Gastroesophageal sphincter (tissue), 3 donors: ENCODE measurements around the gene UPK1B.

Source experiments
- CTCF ChIP-seq, 4 experiments: fragments of 200-600 bp in 2 of 4; fragments of 450-650 bp in 2 of 4; sonication (generic) in 1 of 4; IDR thresholded peaks; one replicate each; pipeline ENCODE4 v1.5.1; 2017 to 2019; ENCODE audit warnings: antibody characterized with exemption in 4 of 4, mild to moderate bottlenecking in 2 of 4, moderate library complexity in 2 of 4
- EP300 ChIP-seq: sonication (generic); formaldehyde crosslinking; IDR thresholded peaks from one replicate; pipeline ENCODE4 v1.6.1; 2017; ENCODE audit warnings: antibody characterized with exemption, mild to moderate bottlenecking

GRCh38 chr3:119140466-119140865 lies 32.9 kb upstream of the UPK1B start:
- TF ChIP-seq CTCF (IDR thresholded peaks at IDR 0.05) (no peak), EP300 (no peak)
